NB4 (cell line): ENCODE data around the gene ALDOB.

Experiments
- MYC ChIP-seq: IDR thresholded peaks from 2 replicates; pipeline ENCODE4 v1.6.1; 2011; ENCODE audit warnings: low read depth, low read length
- POLR2A ChIP-seq: IDR thresholded peaks from 2 replicates; pipeline ENCODE4 v1.6.1; 2011; ENCODE audit warnings: mild to moderate bottlenecking; ENCODE audit not compliant: insufficient read length; ENCODE audit errors: extremely low read depth
- TF ChIP-seq, protein P1 (sequence below): IDR thresholded peaks from one replicate; pipeline ENCODE4 v1.5.1; 2012; ENCODE audit warnings: low read depth, low read length

DNA sequence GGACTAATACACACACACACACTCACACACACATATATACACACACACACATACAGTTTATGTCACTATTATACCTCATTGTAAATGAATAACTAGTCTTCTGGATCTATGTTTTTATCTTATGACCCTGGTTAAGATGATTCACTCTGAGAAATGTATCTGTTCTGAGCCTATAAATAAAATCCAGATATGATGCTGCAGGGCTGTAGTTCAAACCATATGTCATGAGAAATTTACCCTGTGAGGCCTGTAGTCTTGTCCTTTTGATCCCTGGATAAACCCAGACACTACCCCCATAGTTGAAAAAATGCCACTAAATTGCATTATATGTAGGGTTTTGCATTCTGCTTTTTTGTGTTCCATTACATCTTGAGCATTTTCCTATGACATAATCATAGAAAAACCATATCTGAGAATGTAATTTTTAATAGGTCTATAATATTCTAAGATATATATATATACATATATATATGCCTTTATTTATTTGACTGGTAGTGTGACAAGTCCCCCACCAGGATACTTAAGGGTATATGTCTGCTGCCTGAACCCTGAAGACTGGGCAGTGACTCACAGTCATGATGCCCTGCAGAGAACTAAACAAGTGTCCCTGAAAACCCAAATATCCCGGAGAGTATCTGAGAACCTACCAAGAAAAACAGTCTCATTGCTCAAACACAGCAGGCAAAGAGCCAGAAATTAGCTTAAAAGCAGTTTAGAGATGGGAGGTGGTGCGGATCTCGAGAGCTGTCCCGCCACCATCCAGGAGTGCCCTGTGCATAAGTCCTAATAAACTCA, 18.4 kb upstream of the ALDOB start:
- TF ChIP-seq MYC (no peak), POLR2A (no peak)
- TF ChIP-seq, protein P1, sequence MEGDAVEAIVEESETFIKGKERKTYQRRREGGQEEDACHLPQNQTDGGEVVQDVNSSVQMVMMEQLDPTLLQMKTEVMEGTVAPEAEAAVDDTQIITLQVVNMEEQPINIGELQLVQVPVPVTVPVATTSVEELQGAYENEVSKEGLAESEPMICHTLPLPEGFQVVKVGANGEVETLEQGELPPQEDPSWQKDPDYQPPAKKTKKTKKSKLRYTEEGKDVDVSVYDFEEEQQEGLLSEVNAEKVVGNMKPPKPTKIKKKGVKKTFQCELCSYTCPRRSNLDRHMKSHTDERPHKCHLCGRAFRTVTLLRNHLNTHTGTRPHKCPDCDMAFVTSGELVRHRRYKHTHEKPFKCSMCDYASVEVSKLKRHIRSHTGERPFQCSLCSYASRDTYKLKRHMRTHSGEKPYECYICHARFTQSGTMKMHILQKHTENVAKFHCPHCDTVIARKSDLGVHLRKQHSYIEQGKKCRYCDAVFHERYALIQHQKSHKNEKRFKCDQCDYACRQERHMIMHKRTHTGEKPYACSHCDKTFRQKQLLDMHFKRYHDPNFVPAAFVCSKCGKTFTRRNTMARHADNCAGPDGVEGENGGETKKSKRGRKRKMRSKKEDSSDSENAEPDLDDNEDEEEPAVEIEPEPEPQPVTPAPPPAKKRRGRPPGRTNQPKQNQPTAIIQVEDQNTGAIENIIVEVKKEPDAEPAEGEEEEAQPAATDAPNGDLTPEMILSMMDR: no peak
